Stimulated activated CD4-positive, alpha-beta T cell treated with anti-CD3 and anti-CD28 coated beads, Interleukin-2, amount 100 ng/mL, for 48 hours (primary cell): ENCODE data around the gene ADAM10.

Experiments
- DNase-seq, 2 donors: peaks; one replicate each; pipeline ENCODE4 v3.0.0-alpha.2; 2020

ADAM10 gene

DNA sequence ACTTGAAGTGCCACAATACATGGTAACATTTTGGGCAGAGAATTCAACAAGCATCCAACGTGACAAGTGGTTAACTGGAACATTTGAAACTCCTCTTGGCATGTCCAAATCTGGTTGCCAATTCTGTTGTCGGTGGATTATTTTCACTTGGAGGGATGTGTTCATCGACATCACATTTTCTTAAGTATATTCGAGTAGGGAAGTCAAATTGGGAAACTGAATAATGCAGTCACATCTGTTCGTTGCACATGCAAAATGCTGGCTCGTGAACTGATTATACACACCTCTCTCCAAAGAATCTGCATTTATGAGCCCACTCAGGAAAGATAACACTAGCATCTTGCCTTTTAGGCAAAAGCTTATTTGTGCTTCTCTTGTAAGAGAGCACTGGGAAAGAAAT, 178.0 kb downstream of the ADAM10 start:
- no peak for DNase-seq

DNA sequence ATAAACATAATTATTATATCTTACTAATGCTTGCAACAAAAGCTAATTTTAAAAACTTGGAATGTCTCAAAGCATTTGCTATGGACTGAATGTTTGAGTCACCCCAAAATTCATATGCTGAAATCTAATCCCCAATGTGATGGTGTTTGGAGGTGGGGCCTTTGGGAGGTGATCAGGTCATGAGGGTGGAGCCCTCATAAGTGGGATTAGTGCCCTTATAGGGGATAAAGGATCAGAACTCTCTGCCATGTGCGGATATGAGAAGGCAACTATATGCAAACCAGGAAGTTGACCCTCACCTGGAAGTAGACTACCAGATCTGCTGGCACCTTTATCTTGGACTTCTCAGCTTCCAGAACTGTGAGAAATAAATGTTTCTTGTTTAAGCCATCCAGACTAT, 180.1 kb downstream of the ADAM10 start:
- no peak for DNase-seq

DNA sequence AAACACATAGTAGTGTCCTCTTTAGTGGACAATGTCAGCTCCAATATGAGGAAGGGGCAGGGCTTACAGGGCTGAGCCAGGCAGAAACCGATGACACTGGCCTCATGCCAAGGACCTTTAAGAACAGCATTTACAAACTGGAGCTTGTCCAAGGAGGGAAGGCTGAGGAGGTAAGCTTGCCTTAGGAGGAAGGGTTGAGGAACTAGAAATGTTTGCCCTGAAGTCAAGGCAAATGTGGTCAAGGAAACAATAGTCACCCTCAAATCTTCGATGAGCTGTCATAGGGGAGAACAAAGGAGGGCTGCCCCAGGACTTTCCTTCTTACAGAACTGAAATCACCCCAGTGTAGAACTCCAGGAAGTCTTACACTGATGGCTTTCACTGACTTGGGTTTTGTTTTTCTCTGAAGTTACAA, 181.3 kb downstream of the ADAM10 start:
- no peak for DNase-seq

DNA sequence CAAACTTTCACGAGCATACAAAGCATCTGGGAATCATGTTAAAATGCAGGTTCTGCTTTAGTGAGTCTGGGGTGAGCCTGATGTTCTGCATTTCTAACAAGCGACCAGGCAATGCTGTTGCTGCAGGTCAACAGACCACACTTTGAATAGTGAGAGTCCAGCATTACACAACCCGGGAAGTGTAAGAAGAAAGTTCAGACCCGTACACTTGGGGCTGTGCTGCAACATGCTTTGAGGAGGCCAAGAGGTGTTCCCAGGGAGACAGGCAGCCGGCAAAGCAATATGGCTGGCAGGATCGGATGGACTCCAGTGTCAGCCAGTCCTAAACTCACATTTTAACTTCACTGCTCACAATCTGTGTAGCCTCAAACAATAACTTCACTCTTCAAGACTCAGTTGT, 183.5 kb downstream of the ADAM10 start:
- no peak for DNase-seq

DNA sequence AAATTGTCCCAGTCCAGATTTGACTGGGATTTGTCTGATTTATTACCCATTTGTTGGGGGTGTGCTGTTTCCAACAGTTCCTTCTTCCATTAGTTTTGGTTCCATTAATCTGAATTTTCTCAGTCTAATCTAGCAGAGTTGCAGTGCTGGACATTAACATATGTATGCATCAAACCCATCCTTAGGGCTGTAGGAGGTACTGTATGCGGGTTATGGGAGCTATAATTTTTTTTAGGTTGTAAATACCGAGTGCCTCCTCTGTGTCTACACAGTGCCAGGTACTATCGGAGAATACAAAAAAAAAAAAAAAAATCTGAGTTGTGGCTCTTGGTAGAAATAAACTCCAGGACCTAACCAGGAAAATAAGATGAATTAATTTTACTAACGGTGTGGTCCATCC, 183.9 kb downstream of the ADAM10 start:
- DNase-seq, result no peak

DNA sequence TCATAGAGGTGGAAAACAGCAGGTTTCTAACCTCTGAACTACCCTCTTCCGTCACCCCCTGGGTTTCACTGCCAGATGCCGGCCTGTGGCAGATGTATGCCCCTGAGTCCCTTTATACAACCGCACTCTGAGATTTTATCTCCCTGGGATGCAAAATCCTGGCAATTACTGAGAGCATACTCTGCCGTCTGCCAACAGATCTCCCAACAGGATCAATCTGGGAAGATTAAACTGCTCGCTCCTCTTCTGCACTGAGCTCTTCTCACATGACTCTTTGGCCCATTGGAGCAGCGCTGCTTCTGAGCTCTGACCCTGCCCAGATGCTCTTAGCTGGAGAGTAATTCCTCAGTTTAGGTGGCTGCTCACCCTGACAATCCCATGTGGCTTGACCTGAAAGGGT, 184.5 kb downstream of the ADAM10 start:
- DNase-seq, result no peak

DNA sequence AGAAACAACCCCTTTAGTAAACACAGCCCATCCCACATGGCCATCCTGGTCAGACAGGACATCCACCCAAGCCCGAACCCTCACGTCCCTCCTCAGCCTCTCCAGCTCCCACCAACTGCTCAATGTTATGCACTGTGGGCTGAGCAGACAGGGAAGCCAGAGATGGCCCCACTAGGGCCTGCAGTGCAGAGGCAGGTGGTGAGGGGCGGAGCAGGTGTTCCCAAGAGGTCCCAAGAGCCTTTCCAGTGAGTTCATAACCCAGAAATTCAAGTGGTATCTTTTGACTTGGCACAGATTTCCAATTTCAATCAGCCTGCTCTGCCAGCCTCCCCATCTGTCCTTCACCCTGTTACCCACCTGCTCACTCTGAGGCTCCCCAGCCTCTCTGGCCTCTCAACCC, 187.4 kb downstream of the ADAM10 start:
- DNase-seq, result no peak

DNA sequence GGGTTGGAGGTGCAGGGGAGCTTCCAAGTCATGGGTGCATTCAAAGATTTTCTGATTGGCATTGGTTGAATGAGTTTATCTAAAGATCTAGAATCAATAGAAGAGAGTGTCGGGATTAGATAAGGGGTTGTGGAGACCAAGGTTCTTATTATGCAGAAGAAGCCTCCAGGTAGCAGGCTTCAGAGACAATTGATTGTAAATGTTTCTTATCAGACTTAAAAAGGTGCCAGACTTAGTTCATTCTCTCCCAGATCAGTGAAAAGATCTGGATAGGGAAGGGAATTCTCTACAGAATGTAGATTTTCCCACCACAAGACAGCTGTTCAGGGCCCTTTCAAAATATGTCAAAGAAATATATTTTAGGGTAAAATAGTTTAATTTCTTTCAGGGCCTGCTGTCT, 188.2 kb downstream of the ADAM10 start:
- no peak for DNase-seq

DNA sequence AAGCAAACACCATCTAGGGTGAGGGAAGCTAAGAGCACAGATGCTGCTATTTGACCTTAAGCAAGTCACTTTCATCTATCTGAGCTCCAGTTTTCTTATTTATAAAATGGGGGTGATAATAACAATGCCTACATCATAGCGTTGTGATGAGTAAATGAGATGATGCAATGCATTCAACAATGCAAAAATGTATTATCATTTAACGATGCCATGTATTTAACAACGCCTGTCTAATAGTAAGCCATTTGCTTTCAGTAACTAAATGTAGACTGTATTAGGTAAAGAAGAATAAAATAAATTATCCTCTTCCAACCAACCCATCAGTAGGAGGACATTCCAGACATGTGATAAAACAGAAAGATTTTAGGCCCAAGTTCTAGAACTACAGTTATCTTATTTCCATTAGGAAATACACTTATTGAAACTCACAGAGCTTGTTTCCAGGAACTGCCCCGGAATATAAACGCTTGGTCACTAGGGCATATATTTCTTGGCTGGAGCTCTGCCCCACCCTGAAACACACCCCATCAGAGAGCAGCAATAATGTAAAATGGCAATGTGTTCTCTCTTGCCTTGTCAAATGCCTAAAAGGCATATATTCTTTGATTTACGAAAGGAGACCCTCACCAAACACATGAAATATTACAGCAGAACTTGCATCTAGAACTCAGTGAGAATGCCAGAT, 189.5 kb downstream of the ADAM10 start:
- no peak for DNase-seq

DNA sequence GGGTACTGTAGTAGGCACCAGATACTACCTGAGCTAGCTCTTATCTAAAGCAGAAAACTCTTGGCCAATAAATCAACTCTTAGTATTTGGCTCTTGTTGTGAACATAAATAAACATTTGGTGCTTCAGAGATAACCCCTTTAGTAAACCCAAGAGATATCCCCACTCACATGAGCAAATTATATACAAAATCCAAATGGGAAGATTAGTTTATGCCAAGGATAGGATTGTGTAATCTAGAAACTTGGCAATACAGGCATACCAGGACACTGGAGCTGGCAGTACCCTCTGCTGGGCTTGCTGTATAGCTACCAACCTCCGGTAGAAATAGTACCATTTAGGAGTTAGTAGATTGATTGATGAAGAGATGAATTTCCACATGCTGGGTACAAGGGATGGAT, 190.7 kb downstream of the ADAM10 start:
- DNase-seq, result no peak

DNA sequence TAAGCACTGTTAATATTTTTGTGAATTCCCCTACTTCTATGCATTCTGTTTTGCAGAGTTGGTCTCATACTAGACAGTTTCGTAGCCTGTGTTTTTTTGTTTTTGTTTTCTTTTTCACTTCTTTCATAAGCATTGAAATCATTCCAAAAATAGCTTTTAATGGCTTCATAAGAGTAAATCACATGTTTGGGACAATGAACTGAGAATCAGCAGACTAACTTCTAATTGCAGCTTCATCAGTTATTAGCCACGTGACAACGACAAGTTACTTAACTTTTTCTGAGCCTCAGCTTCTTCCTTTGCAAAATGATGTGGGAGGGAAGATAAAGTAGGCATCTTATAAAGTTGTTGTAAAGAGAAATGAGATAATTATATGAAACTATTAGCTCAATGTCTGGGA, 193.0 kb downstream of the ADAM10 start:
- DNase-seq, result no peak

DNA sequence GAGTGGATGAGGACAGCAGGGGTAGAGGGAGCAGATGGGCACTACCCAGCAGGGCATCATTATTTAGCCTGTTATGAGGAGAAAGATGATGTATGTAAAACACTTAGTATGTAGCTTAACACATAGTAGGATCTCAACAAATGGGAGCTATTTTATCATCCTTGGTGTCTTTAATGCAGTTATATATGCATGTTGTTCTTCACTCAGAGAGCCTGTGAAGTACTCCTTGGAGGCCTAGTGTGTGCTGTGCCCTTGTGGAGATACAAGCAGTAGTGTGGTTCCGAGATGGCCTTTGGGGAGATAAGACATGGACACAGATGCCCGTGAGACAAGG, 193.5 kb downstream of the ADAM10 start:
- no peak for DNase-seq

DNA sequence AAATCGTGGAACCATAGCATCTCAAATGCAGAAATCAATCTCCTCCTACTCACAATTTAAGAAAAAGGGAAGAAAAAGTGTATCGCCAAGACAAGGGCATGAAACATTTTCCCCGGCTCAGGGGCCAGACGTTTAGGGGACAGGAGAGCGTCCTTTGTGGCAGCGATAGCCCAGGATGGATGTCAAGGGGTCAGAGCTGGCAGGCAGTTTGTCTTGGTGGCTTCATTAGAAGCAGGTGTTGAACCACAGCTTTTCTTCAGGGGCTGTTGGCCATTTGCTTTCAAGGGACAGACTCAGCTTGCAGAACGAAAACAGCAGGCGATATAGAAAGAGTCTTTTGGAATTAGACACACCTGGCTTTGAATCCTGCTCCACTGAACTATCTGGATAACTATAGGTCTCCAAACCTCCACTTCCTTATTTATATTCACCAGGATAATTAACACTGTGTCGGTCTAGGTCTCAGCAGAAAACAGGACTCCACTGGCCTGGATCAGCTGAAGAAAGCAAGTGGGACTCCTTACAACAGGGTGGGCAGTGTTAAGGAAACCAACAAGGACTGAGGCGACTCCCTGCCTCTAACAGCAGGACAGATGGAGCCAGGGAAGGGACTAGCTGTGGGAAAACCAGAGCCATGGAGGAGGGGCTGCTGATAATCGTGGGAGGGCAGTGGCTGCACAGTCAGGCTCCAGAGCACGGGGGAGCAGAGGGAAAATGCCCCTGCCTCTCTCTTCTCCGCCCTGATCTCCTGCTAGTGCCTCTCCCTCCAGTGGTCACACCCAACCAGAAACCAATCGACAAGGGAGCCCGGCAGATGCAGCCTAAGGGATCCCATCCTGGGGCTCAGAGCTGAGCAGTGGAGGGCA, 194.1 kb downstream of the ADAM10 start:
- DNase-seq, result no peak

DNA sequence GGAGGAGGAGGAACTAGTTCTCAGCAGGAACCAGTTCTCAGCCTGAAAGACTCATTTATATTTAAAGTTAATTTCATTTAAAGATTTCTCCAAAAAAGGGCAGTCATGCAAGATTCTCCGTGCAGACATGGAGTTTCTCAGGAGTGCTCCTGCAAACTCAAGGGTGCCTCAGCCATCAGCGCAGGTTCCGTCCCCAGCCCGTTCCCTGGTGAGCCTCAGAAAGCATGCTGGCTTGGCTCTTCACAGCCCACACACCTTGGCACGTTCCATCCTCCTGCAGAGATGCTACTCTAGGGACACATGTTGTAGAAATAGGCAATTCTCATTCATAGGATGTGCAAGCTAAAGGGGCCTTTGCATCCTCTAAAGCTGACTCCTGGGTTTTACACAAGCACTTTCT, 194.7 kb downstream of the ADAM10 start:
- DNase-seq, result no peak

DNA sequence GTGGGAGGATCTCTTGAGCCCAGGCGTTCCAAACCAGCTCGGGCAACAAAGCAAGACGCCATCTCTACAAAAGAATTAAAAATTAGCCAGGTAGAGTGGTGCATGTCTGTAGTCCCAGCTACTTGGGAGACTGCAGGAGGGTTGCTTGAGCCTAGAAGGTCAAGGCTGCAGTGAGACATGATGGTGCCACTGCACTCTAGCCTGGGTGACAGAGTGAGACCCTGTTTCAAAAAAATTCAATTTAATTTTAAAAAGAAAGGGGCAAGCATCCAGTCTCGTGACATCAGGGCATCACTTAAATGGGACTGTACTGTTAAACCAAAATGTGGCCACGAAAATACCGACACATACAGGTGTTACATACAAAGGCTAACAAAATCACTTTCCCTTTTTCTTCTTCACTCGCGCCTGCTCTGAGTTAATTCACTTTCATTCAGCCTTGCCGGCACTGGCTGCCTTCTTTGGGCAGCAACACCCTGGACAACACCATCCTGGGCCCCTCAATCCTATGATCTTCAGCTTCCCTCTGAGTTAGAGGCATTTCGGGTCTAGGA, 196.1 kb downstream of the ADAM10 start:
- no peak for DNase-seq

DNA sequence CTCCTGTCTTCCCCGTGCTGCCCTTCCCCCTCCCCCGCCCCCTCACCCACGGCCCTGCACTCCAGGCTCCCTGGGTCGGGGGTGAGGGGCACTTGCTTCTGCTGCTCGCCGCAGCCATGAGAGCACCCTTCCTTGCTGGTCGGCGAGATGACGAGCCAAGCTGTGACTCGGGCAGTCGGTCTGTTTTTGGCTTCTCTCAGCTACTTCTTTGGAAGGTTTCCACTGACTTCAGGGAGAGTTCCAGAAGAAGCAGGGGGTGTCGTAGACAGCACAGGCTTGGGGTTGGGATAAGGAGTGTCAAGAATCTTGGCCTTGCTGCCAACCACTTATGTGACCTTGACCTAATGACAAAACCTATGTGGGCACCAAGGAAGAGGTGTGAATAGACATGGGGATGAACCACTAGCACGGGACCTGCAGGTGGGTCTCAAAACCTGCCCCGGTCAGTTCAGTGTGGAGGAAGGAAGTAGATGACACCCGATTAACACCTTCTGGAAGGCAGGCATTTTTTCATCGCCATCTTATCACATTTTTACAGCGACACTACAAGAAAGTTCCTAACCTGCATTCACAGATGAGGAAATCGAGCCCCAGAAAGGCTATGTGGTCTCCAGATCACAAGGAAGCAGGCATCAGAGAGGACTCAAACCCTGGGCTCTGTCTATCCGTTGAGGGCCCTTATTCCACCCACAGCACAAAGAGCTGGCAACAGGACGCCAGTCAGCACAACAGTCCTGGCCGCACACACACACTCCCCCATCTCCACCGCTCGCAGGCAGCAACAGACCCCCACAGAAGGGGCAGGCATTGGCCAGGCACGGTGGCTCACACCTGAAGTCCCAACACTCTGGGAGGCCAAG, 196.8 kb downstream of the ADAM10 start:
- DNase-seq, result no peak

DNA sequence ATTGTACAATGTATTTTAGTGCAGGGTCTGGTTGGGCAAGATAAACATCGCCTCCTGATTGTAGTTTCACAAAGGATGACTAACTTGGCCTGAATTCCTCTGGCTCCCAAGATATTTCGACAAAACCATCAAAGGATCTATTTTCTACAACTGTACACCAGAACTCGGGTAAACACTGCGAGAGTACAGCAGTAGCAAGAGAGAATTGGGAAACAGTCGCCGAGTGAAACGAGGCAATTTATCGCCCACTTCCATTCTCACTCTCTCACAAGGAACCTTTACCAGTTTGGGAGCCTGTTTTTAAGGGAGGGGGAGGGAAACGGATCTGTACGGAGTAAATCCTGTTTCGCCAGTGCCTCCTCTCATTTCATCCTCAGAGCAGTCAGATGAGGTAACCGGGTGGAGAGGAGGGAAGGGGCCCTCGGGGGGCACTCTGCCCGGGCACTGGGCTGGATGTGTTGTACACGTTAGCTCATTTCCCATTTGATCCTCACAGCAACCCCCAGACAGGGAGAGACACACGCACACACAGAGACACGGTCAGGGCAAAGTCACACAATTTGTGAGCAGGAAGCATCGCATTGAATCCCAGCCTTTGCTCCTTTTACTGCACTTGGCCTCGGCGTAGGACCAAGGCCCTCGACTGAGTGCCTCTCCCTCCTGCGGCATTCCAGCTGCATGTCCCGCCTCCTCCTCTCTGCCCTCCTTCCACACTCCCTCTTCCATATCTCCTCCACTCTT, 197.6 kb downstream of the ADAM10 start:
- no peak for DNase-seq

DNA sequence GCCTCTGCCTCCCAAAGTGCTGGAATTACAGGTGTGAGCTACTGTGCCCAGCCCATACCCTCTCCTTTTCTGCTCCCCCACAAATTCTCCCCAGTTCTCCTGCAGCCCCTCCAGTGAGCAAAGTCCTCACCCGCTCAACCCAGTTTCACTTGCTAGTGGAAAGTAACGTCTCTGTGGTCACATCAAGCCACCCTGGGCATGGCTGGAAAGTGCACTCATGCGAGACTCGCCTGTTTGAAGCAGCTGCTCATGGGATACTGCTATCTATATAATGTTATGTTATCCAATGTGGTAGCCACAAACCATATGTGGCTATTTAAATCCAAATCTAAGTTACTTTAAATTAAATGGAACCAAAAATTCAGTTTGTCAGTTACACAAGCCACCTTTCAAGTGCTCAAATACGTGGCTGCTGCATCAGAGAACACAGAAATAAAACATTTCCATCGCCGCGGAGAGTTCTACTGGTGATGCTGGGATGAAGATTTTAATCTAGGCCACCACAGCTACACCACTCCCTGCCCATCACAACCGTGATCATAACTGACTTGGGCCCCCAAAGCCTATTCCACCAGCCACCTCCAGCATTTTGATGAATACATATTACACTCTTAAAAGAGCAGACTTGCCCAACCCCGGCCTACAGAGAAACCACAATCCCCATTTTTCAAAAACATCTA, 198.3 kb downstream of the ADAM10 start:
- no peak for DNase-seq

DNA sequence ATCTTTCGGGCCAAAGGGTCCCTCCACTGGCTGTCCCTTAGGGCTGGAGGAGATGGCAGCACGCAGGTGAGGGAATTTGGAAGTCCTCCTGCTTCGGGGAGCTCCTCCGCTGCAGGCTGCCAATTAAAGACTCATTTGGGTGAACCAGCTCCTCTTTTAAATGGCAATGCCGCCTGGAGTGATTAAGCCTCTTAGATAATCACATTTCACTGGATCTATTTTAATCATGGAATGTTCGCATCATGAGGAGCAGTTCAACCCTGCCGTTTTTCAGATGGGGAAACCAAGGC, 199.8 kb downstream of the ADAM10 start:
- DNase-seq, result no peak

DNA sequence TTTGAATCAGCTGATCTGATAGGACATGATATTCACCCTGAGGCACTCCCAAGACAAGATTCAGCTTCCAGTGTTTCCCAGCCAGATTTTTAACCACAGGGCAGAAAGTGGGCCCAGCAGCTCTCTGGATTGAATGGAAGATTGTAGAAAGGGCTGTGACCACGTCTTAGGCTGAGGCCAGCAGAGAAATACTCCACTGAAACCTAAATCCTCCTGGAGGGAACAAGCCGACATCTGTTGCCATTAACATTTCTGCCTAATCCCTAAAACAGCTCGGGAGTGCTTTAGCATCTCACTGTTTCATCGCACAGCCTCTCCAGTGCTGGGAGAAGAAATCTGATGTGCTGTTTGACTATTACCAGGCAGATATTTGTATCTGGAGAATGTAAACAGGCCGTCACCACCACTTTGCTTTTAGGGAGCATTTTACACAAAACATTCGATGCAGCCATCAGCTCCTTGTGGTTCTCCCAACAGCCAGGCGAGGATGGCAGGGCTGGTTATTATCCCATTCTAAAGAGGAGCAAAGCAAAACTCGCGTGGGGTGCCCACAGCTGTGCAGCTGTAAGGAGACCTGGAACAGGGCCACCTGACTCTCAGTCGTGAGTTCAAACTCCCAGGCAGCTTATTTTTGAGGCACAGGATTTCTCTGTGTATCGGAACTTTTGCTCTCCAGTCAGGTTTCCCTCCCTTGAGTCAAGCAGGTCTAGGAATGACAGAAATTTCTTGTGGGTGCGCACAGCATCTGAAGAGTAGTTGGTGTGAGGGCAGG, 200.3 kb downstream of the ADAM10 start:
- no peak for DNase-seq

DNA sequence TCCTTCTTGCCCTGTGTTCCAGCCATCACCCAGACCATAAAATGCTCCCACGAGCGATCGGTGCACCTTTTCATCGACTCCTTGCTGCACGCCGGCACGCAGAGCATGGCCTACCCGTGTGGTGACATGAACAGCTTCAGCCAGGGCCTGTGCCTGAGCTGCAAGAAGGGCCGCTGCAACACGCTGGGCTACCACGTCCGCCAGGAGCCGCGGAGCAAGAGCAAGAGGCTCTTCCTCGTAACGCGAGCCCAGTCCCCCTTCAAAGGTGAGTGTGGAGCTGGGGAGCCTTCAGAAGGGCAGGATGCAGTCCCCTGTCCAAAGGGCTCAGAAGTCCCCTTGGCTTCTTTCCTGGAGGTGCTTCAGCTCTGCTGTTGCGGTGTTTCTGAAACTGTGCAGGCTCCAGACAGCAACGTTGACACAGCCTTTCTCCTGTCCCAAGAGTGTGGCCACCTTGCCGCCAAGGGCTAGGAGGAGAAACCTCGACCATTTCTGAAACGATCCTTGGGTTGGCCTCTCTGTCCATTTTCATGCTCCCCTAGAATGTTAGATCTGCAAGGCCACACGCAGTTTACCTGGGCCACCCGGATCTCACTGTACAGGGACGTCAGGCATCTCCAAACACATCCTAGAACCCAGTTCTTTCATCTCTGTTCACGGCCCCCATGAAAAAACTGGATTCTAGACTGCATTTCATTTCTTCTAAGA, 201.0 kb downstream of the ADAM10 start:
- no peak for DNase-seq
